IPS-NIHi11 (cell line): ENCODE data around the gene UBN1.

Experiments
- DNase-seq: peaks from one replicate; pipeline ENCODE4 v3.0.0; 2012; ENCODE audit warnings: mixed read lengths, low spot score

Gene UBN1

GRCh38 chr16:4814542-4815173, 32.6 kb upstream of the UBN1 start:
- DNase-seq, result no peak

GRCh38 chr16:4820652-4821051, 26.6 kb upstream of the UBN1 start:
- no peak for DNase-seq

- no peak for DNase-seq
Observed at GRCh38 chr16:4825196-4825595, 22.1 kb upstream of the UBN1 start.

- DNase-seq, result no peak
Observed at GRCh38 chr16:4826526-4826925, 20.8 kb upstream of the UBN1 start.

GRCh38 chr16:4826980-4827379, 20.3 kb upstream of the UBN1 start:
- DNase-seq, result no peak

GRCh38 chr16:4828567-4829321, 18.5 kb upstream of the UBN1 start:
- no peak for DNase-seq

- DNase-seq, result no peak
Observed at GRCh38 chr16:4830408-4830807, 16.9 kb upstream of the UBN1 start.

GRCh38 chr16:4831616-4832015, 15.7 kb upstream of the UBN1 start:
- DNase-seq, result no peak

- DNase-seq, result no peak
Observed at GRCh38 chr16:4832698-4833343, 14.5 kb upstream of the UBN1 start.

- no peak for DNase-seq
Observed at GRCh38 chr16:4833584-4833983, 13.7 kb upstream of the UBN1 start.

- no peak for DNase-seq
Observed at GRCh38 chr16:4836727-4837126, 10.6 kb upstream of the UBN1 start.

- no peak for DNase-seq
Observed at GRCh38 chr16:4837733-4838501, 9.4 kb upstream of the UBN1 start.

GRCh38 chr16:4839942-4840341, 7.3 kb upstream of the UBN1 start:
- no peak for DNase-seq

GRCh38 chr16:4840984-4841383, 6.3 kb upstream of the UBN1 start:
- no peak for DNase-seq

GRCh38 chr16:4846503-4846900, 779 bp upstream of the UBN1 start:
- peak; percentile 38 for DNase-seq

GRCh38 chr16:4847774-4848587, 700 bp downstream of the UBN1 start:
- peak; percentile 66 for DNase-seq

- no peak for DNase-seq
Observed at GRCh38 chr16:4850211-4850610, 2.9 kb downstream of the UBN1 start.

GRCh38 chr16:4852221-4852872, 5.1 kb downstream of the UBN1 start:
- no peak for DNase-seq

- DNase-seq, result no peak
Observed at GRCh38 chr16:4855371-4855770, 8.1 kb downstream of the UBN1 start.

GRCh38 chr16:4855804-4856203, 8.5 kb downstream of the UBN1 start:
- DNase-seq, result no peak
